ENCODE data around the gene DHPS. TPM values are rescaled to one million over a fixed set of nuclear protein-coding genes. Genes with fewer than 3 reads are reported as not detected.

The DHPS gene
- total and polyA plus RNA-seq, 2 of the 13 experiments (the other 11 are each of a cell fraction or from before 2014, with no cell fraction given) = 43.3 to 84.3 TPM

GRCh38 chr19:12722566-12723380 is 41.1 kb upstream of the DHPS start (continued):
- TF ChIP-seq MAZ (IDR thresholded peaks at IDR 0.05; ENCODE audit: borderline replicate concordance, low read depth, low read length) = no peak
- TF ChIP-seq MAZ (CRISPR knock-in tag; IDR thresholded peaks at IDR 0.05; ENCODE audit: low read depth) = no peak
- TF ChIP-seq FOXJ3 (CRISPR knock-in tag; IDR thresholded peaks at IDR 0.05; ENCODE audit: borderline replicate concordance) = no peak
- TF ChIP-seq, protein P1, sequence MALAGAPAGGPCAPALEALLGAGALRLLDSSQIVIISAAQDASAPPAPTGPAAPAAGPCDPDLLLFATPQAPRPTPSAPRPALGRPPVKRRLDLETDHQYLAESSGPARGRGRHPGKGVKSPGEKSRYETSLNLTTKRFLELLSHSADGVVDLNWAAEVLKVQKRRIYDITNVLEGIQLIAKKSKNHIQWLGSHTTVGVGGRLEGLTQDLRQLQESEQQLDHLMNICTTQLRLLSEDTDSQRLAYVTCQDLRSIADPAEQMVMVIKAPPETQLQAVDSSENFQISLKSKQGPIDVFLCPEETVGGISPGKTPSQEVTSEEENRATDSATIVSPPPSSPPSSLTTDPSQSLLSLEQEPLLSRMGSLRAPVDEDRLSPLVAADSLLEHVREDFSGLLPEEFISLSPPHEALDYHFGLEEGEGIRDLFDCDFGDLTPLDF (CRISPR knock-in tag; IDR thresholded peaks at IDR 0.05) = peak; percentile 48
- TF ChIP-seq, protein P2, sequence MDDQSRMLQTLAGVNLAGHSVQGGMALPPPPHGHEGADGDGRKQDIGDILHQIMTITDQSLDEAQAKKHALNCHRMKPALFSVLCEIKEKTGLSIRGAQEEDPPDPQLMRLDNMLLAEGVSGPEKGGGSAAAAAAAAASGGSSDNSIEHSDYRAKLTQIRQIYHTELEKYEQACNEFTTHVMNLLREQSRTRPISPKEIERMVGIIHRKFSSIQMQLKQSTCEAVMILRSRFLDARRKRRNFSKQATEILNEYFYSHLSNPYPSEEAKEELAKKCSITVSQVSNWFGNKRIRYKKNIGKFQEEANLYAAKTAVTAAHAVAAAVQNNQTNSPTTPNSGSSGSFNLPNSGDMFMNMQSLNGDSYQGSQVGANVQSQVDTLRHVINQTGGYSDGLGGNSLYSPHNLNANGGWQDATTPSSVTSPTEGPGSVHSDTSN (CRISPR knock-in tag; IDR thresholded peaks at IDR 0.05; ENCODE audit: borderline replicate concordance) = no peak
- no peak for TF ChIP-seq KAT7 (CRISPR knock-in tag; IDR thresholded peaks at IDR 0.05; ENCODE audit: borderline replicate concordance)
- no peak for TF ChIP-seq FIP1L1 (IDR thresholded peaks at IDR 0.05; ENCODE audit: borderline replicate concordance, insufficient read depth, low read depth, low read length)
- TF ChIP-seq ZFX (CRISPR knock-in tag; IDR thresholded peaks at IDR 0.05; ENCODE audit: low read depth) = peak; percentile 39; the same call in 1 of the 2 replicates
- peak; percentile 52; the same call in 1 of the 2 replicates for TF ChIP-seq ZNF816 (CRISPR knock-in tag; IDR thresholded peaks at IDR 0.05; ENCODE audit: borderline replicate concordance)
- TF ChIP-seq ZNF468 (CRISPR knock-in tag; IDR thresholded peaks at IDR 0.05) = no peak
- TF ChIP-seq ZSCAN30 (CRISPR knock-in tag; IDR thresholded peaks at IDR 0.05) = no peak
- no peak for TF ChIP-seq NFAT5 (CRISPR knock-in tag; IDR thresholded peaks at IDR 0.05)
- TF ChIP-seq ZNF549 (CRISPR knock-in tag; IDR thresholded peaks at IDR 0.05) = no peak
- peak; percentile 72; the same call in 1 of the 2 replicates for TF ChIP-seq ZC3H4 (CRISPR knock-in tag; IDR thresholded peaks at IDR 0.05; ENCODE audit: borderline replicate concordance)
- peak; percentile 23; the same call in 1 of the 2 replicates for TF ChIP-seq ZC3H13 (CRISPR knock-in tag; IDR thresholded peaks at IDR 0.05)
- TF ChIP-seq BATF2 (CRISPR knock-in tag; IDR thresholded peaks at IDR 0.05) = no peak
